ENCODE results near the gene PAIP2.
"Not testable (repeated sequence)": the region's sequence is repeated elsewhere in the genome, so short reads cannot be mapped to it uniquely, and the experiment has no call there.

The PAIP2 gene

DNA sequence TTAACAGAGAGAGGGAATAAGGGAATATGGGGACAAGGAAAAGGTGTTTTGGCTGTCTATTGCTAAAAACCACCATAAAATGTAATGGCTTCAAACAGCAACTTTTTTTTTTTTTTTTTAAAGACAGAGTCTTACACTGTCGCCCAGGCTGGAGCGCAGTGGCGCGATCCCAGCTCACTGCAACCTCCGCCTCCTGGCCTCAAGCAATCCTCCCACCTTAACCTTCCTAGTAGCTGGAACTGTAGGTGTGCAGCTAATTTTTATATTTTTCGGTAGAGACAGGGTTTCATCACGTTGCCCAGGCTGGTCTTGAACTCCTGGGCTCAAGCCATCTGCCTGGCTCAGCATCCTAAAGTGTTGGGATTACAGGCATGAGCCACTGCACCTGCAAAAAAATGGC lies 66.5 kb downstream of the PAIP2 start:
- FAIRE-seq (no peak), DNase-seq (ENCODE audit: insufficient read length) (no peak)
- TF ChIP-seq POLR2A (IDR thresholded peaks at IDR 0.05; ENCODE audit: low read depth, low read length) = no peak
- no peak for TF ChIP-seq POLR2AphosphoS5 (IDR thresholded peaks at IDR 0.05; ENCODE audit: low read depth, low read length)
- TF ChIP-seq TAF1 (IDR thresholded peaks at IDR 0.05; ENCODE audit: borderline replicate concordance, low read depth, low read length) = no peak

DNA sequence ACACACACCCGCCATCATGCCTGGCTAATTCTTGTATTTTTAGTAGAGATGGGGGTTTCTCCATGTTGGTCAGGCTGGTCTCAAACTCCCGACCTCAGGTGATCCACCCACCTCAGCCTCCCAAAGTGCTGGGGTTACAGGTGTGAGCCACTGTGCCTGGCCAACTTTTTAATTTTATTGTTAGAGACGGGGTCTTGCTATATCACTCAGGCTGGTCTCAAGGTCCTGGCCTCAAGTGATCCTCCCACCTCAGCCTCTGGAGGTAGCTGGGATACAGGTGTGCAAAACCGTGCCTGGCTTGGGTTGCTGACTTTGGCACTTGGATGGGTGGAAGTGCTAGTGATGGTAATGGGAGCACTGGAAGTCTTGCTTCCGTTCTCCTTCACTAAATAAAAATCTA lies 67.5 kb downstream of the PAIP2 start:
- FAIRE-seq; DNase-seq (ENCODE audit: insufficient read length): not testable (repeated sequence)

- DNase-seq (ENCODE audit: insufficient read length) = no peak
- TF ChIP-seq POLR2A (IDR thresholded peaks at IDR 0.05; ENCODE audit: low read depth, low read length) = no peak
- no peak for TF ChIP-seq TAF1 (IDR thresholded peaks at IDR 0.05; ENCODE audit: borderline replicate concordance, low read depth, low read length)
- TF ChIP-seq POLR2AphosphoS5 (IDR thresholded peaks at IDR 0.05; ENCODE audit: low read depth, low read length) = no peak
- no peak for FAIRE-seq
Observed at GRCh38 chr5:139410121-139410992, 68.7 kb downstream of the PAIP2 start.

- no peak for DNase-seq (ENCODE audit: insufficient read length)
- no peak for FAIRE-seq
- TF ChIP-seq TAF1 (IDR thresholded peaks at IDR 0.05; ENCODE audit: borderline replicate concordance, low read depth, low read length) (no peak), POLR2A (IDR thresholded peaks at IDR 0.05; ENCODE audit: low read depth, low read length) (no peak), POLR2AphosphoS5 (IDR thresholded peaks at IDR 0.05; ENCODE audit: low read depth, low read length) (no peak)
Observed at GRCh38 chr5:139410993-139411828, 69.6 kb downstream of the PAIP2 start.

DNA sequence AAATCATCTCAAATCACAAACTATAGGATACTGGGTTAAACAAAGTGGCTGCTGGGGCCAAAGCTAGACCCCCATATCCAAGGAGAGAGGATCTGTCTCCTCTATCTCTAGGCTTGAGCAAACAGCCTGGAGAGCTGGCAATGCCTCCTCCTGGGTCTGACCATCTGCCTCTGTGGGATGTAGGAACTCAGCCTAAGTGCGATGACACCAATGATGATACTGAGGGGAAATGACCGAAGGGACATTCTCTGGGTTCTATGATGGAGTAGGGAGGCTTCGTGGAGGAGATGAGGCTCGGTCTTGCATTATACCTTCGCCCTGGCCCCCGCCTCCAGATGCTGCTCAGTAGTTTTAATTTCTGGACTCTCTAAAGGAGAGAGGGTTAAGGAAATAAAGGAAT lies 71.5 kb downstream of the PAIP2 start:
- no peak for TF ChIP-seq POLR2AphosphoS5 (IDR thresholded peaks at IDR 0.05; ENCODE audit: low read depth, low read length)
- TF ChIP-seq POLR2A (IDR thresholded peaks at IDR 0.05; ENCODE audit: low read depth, low read length) = no peak
- no peak for TF ChIP-seq TAF1 (IDR thresholded peaks at IDR 0.05; ENCODE audit: borderline replicate concordance, low read depth, low read length)
- no peak for FAIRE-seq
- DNase-seq (ENCODE audit: insufficient read length) = no peak

- TF ChIP-seq POLR2A (IDR thresholded peaks at IDR 0.05; ENCODE audit: low read depth, low read length) (no peak), POLR2AphosphoS5 (IDR thresholded peaks at IDR 0.05; ENCODE audit: low read depth, low read length) (no peak), TAF1 (IDR thresholded peaks at IDR 0.05; ENCODE audit: borderline replicate concordance, low read depth, low read length) (no peak)
- FAIRE-seq = peak; percentile 21
- no peak for DNase-seq (ENCODE audit: insufficient read length)
Observed at GRCh38 chr5:139413963-139414362, 72.3 kb downstream of the PAIP2 start.

DNA sequence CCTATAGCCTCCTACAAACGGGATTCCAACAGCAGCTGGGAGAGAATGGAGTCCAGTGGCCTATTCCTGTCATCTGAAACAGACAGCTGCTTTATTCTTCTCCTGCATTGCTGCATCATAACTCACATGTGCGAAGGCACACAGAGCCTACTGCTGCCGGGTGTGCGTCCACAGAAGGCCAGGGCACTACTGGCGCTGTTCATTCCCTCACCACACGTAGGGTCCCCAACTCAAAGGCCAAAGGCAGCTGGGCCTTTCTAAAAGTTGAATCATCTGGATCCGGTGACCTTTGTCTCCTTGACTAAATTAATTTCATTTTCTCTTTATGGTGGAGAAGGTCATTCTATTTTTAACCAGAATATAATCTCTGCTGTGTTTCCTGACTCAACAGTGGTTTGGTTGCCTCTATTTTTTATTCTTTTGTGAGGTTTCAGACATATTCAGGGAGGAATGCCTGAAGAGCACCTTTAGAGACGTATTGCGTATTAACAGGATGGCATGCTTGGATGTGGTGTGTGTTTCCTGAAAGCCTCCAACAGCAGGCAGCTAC lies 73.0 kb downstream of the PAIP2 start:
- DNase-seq (ENCODE audit: insufficient read length) (no peak), FAIRE-seq (no peak)
- TF ChIP-seq TAF1 (IDR thresholded peaks at IDR 0.05; ENCODE audit: borderline replicate concordance, low read depth, low read length) (no peak), POLR2A (IDR thresholded peaks at IDR 0.05; ENCODE audit: low read depth, low read length) (no peak), POLR2AphosphoS5 (IDR thresholded peaks at IDR 0.05; ENCODE audit: low read depth, low read length) (no peak)

GRCh38 chr5:139415221-139415861 lies 73.7 kb downstream of the PAIP2 start:
- DNase-seq (ENCODE audit: insufficient read length) (no peak), FAIRE-seq (no peak)
- TF ChIP-seq POLR2A (IDR thresholded peaks at IDR 0.05; ENCODE audit: low read depth, low read length) = no peak
- TF ChIP-seq TAF1 (IDR thresholded peaks at IDR 0.05; ENCODE audit: borderline replicate concordance, low read depth, low read length) = no peak
- no peak for TF ChIP-seq POLR2AphosphoS5 (IDR thresholded peaks at IDR 0.05; ENCODE audit: low read depth, low read length)

GRCh38 chr5:139415869-139416268 lies 74.2 kb downstream of the PAIP2 start:
- no peak for TF ChIP-seq POLR2A (IDR thresholded peaks at IDR 0.05; ENCODE audit: low read depth, low read length)
- TF ChIP-seq POLR2AphosphoS5 (IDR thresholded peaks at IDR 0.05; ENCODE audit: low read depth, low read length) = no peak
- TF ChIP-seq TAF1 (IDR thresholded peaks at IDR 0.05; ENCODE audit: borderline replicate concordance, low read depth, low read length) = no peak
- DNase-seq (ENCODE audit: insufficient read length) (no peak), FAIRE-seq (no peak)

DNA sequence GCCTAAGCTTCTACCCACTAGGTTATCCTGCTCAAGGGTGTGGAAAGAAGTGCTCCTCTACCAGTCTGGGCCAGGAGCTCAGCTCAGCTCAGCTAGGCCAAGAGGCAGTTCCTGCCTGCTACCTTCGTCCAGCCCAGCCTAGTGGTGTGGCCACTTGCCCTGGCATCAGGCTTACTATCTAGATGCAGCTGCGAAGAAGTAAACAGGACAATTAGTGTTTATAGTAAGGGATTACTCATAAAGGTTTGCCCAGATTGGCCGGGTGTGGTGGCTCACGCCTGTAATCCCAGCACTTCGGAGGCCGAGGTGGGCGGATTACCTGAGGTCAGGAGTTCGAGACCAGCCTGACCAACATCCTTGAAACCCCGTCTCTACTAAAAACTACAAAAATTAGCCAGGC lies 75.0 kb downstream of the PAIP2 start:
- DNase-seq (ENCODE audit: insufficient read length) (no peak), FAIRE-seq (no peak)
- TF ChIP-seq POLR2AphosphoS5 (IDR thresholded peaks at IDR 0.05; ENCODE audit: low read depth, low read length) = no peak
- TF ChIP-seq POLR2A (IDR thresholded peaks at IDR 0.05; ENCODE audit: low read depth, low read length) = no peak
- no peak for TF ChIP-seq TAF1 (IDR thresholded peaks at IDR 0.05; ENCODE audit: borderline replicate concordance, low read depth, low read length)

DNA sequence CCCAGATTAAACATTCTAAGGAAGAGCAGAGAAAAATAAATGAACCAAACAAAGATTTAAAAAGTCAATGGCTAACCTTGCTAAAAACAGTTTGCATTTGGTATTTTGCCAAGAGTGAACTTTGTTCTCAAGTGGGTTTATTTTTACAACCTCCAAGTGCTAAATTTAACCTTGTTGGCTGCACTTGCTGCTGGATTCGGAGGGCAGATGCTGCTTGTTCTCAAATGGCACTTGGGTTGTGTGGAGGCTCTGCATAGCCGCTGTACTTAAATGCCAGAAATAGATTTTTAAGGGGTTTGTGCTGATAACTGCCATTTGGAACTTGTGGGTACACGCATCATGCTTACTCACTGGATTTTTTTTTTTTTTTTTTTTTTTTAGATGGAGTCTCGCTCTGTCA lies 75.6 kb downstream of the PAIP2 start:
- no peak for TF ChIP-seq TAF1 (IDR thresholded peaks at IDR 0.05; ENCODE audit: borderline replicate concordance, low read depth, low read length)
- no peak for TF ChIP-seq POLR2AphosphoS5 (IDR thresholded peaks at IDR 0.05; ENCODE audit: low read depth, low read length)
- no peak for TF ChIP-seq POLR2A (IDR thresholded peaks at IDR 0.05; ENCODE audit: low read depth, low read length)
- DNase-seq (ENCODE audit: insufficient read length) (no peak), FAIRE-seq (no peak)

Data from GM12892 (cell line).